ENCODE measurements around the gene LTB4R2.

DNA sequence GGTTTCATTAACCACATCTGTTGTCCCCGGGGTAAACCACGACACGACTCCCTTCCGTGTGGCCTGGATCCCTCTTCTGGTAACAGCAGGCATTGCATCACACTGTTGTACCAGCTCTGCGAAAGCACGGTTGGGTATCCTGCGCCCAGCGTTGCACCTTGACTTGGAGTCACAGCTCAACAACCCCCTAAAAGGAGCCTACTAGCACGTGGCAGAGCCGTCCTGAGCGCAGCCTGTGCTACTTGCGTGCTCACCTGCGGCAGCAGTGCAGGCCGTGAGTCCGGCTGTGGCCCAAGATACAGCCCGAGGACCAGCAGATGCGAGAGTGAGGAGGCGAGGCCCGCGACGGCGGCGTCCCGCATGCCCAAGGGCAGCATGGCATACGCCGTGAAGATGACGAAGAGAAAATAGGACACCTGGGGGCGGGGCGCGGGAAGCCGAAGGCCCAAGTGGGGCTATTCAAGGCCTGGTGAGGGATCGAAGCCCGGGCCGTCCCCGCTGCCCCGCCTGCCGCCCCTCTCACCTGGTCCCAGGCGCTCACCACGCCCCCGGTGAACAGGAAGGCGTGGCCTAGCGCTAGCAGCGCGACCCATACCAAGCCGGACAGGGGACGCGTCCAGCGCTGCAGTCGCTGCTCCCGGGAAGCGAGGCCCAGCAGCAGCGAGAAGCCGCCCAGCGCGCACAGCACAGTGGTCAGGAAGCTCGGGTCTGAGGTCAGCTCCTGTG, 22.5 kb downstream of the LTB4R2 start:
- TF ChIP-seq, protein P1, sequence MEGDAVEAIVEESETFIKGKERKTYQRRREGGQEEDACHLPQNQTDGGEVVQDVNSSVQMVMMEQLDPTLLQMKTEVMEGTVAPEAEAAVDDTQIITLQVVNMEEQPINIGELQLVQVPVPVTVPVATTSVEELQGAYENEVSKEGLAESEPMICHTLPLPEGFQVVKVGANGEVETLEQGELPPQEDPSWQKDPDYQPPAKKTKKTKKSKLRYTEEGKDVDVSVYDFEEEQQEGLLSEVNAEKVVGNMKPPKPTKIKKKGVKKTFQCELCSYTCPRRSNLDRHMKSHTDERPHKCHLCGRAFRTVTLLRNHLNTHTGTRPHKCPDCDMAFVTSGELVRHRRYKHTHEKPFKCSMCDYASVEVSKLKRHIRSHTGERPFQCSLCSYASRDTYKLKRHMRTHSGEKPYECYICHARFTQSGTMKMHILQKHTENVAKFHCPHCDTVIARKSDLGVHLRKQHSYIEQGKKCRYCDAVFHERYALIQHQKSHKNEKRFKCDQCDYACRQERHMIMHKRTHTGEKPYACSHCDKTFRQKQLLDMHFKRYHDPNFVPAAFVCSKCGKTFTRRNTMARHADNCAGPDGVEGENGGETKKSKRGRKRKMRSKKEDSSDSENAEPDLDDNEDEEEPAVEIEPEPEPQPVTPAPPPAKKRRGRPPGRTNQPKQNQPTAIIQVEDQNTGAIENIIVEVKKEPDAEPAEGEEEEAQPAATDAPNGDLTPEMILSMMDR (IDR thresholded peaks at IDR 0.05) = peak; percentile 76 to 88 (median 83)
- no peak for TF ChIP-seq POLR2A (IDR thresholded peaks at IDR 0.05)
